Femur (tissue), 1 donor: ENCODE measurements around the gene MYLK2.
A peak's percentile ranks its signal among the peaks of the same experiment; 100 is the strongest.
"Not testable (repeated sequence)": the region's sequence is repeated elsewhere in the genome, so short reads cannot be mapped to it uniquely, and the experiment has no call there.

Source experiments
- DNase-seq: peaks from one replicate; pipeline ENCODE4 v3.0.0-alpha.2; 2017

Gene MYLK2

DNA sequence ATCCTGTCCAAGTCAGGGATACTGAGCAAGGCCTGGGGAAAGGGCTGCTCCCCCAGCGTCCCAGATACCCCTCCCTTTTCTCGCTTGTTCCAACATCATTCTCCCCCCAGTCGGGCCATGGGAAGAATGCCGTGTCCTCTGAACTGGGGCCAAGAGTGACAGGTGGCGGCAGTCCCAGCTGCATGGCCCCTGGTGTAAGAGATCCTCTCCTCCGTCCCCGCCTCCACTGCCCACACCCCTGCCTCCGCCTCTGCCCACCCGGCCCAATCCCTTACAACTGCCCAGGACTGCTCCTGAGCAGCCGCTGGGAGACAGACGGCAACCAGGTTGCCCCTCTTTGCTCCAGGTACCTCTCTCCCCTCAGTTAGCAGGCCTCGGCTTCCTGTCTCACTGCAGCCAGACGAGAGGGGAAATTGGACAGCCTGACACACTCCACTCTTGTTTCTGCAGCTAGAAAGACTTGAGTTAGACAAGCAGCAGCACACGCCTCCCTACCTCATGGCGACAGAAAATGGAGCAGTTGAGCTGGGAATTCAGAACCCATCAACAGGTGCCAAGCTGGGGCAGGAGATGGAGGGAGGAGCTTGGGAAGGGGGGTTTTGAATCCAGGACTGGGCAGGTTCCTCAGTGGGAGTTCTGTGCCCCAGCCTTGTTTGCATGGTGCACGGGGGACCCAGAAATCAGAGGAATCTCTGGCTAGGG, at the start of gene MYLK2:
MYLK2 (plus strand) TSS at position 274 of the 702 bp plus-strand sequence; CDS start at position 499, 225 bp downstream.
- DNase-seq = peak; percentile 86

DNA sequence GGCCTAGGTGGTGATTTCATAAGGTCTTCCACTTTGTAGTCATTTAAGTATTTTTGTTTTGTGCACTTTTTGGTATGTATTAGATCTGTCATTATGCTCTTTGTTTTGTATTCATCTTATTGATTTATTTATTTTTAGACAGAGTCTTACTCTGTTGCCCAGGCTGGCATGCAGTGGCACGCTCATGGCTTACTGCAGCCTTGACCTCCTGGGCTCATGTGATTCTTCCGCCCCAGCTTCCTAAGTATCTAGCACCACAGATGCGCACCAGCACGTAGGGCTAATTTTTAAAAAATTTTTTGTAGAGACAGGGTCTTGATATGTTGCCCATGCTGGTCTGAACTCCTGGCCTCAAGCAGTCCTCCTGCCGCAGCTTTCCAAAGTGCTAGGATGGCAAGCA, 49.5 kb upstream of the MYLK2 start:
- DNase-seq = no peak

DNA sequence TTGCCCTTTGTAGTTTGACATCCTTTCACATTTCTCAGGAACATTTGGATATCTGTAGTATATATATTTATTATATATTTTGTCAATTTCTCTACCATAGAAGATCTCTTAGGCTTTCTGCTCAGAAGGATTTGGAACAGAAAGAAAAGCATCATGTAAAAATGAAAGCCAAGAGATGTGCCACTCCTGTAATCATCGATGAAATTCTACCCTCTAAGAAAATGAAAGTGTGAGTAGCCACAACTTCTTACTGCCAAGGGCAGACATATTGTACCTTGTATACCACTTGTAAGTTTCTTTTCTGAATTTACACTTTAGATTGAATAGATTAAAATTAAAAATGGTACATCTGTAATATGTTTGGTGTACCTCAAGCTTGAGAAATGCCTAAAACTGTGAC, 48.9 kb upstream of the MYLK2 start:
- DNase-seq = no peak

DNA sequence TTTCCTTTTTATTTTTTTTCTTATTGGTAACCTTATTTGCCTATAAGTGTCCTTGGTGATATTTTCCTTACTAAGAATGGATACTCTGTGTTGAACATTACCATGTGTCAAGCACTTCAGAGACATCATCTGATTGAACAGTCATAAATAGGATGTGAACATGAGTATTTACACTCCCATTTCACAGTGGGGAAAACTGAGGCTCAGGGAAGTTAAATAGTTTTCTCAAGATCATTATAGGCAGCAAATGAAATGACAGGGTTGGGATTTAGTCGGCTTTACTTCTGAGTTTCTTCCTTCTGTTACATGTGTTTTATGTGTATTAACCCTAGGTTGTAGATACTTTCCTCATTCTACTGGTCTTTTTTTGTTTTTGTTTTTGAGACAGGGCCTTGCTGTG, 44.7 kb upstream of the MYLK2 start:
- DNase-seq = no peak

DNA sequence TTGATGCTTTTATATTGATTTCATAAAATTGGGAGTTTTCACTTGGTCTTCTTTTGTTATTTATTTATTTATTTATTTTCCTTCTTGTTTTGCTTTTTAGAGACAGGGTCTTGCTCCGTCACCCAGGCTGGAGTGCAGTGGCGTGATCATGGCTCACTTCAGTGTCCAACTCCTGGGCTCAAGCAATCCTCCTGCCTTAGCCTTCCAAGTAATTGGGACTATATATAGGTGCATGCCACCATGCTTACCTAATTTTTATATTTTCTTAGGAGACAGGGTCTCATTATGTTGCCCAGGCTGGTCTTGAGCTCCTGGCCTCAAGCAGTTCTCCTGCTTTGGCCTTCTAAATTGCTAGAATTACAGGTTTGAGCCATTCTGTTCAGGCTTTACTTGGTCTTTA, 38.3 kb upstream of the MYLK2 start:
- DNase-seq = no peak

DNA sequence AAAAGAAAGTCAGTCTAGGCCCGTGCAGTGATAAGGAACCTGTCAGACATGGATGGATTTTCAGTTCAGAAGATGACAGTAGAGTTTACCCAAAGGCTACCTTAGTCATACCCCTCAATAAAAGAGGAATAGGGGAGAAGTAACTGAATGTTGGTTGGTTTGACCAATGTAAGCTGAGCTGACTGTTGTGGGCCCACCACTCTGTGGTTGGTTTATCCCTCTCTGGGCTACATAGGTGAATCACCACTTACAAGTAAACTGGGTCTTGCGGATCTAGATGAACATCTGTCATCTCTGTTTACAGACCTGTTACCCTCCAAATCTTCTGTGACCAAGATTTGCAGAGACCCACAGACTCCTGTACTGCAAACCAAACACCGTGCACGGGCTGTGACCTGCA, 37.2 kb upstream of the MYLK2 start:
- DNase-seq = no peak

DNA sequence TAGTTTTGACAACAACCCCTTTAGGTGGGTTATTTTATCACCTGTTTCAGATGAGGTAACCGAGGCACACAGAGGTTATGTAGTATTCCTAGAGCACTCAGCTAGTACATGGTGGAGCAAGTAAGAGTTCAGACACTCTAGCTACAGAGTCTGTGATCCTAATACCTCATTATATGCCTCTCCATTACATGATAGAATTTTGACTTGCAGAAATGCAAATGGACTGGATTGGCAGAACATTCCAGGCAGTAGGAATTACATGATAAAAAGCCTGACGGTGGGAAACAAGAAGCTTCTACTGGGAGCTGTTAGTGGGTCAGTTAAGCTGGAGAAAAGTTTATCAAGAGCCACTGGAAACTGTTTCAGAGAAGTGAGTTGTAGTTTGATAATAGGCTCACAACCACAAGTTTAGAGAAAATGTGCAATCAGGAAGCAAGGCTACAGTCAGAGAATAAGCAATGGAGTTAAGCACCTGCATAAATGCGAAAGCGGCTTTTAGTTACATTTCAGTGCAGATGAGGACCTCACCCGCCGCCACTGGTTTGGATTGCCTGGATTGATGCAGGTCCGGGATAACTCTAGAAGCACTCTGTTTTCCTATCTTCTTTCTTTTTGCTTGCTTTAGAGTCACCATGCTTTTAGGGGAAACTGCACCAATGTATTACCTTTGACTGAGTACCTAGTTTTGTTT, 34.7 kb upstream of the MYLK2 start:
- DNase-seq = no peak

DNA sequence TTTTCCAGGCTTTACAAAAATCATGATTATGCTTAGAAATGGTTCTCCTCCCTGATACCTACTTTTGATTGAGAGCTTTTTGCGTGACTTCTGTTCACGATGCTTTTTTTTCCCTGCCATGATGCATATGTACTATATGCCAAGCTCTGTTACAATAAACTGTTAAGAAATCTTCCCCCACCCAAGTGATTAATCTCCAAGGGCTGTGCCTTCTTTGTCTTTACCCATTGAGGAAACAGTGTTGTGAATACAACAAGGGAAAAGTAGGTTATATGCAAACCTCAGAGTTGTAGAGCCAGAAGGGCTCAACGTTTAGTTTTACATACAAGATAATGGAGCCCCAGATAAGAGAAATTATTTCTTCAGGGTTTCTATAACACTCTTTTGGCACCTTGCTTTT, 34.1 kb upstream of the MYLK2 start:
- DNase-seq = no peak

DNA sequence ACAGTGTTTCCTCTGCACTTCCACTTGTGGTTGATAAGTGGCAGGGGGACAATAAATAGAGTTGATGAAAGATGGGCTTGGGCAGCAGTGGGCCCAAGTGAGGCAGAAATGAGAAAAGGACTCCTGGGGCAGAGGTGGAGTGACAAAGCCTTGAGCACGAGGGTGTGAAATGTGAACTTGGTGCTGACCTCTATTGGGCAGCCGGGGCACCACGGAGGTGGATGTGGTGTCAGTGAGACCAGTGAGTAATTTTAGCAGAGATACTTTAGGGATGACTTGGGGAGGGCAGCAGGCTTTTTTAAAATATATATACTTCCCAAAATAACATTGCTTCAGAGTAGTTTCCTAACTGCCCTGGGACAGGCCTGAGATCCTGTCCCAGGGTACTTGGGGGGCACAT, 30.6 kb upstream of the MYLK2 start:
- no peak for DNase-seq

DNA sequence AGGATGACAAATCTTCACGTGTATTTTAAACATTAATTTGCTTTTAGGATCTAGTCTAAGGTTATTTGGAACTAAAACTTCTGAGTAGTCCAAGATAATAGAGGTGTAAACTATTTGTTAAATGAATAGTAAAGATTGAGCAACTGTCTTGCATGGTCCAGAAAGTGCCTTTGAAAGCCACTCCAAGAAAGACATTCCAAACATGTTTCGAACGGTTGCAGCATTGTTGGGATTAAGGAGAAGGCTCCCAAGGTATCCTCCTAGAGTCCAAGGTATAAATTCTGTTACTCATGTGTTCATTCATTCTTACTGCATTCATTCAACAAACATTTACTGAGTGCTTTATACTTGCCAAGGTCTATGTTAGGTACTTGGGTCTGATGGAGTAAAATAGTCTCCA, 28.8 kb upstream of the MYLK2 start:
- no peak for DNase-seq

DNA sequence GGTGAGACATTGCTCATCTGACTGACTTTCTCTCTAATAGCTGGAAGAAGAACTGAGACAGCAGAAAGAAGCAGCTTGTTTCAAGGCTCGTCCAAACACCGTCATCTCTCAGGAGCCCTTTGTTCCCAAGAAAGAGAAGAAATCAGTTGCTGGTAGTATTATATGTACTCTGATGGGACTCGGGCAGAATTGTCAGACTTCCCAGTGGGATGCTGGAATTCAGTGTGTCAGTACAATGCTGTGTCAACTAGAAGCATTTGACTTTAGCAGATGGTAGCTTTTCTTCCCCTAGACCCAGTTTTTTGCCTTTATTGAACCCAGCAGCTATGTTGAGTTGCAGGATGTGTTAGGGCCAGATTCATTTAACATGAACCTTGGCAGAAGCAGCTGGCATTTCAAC, 21.8 kb upstream of the MYLK2 start:
- no peak for DNase-seq

DNA sequence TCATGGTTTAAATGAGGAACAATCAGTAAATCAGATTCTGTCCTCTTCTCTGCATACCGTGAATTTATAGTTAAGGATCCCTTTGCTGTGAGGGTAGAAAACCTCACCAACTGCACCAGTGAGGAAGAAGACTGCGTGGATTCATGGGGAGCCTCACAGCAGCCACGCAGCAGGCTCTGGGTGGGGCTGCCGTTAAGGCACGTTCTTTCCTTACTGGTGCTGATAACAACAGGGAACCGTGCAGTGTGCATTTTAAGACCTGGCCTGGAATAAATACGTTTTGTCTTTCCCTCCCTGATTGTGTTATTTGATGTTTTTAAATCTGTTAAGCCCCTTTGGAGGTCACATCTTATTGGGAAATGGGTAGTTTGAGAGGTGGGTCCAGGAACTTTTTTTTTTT, 17.6 kb upstream of the MYLK2 start:
- no peak for DNase-seq

DNA sequence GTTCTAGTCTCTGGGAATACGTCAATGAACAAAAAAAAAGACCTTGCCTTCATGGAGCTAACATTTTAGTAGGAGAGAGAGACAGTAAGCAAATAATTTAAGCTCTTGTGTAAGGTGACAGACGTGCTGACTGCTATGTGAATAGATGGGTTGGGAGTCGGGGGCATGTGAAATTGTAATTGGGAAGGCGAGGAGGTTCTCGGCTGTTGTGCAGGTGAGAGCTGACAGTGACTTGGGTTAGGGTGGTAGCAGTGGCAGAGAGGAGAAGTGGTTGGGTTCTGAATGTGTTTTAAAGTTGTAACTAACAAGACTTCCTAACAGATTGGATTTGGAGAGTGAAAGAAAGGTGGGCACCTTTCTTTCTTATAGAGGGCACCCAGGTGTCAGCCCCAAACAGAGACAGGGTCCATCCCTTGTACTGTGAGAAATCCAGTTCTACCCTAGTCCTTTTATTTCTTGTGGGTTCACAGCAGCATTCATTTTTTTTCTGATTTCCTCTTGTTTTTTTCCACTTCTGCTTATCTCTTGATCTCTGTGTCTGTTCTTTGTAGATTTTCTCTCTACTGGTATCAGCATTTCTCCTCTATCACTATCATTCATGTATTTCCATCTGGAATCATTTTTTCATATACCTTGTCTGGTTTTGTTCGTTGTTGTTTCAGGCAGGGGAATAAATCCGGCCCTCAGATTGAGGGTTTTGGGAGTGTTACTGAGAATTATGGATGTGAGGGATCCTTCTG, 15.4 kb upstream of the MYLK2 start:
- DNase-seq = no peak

DNA sequence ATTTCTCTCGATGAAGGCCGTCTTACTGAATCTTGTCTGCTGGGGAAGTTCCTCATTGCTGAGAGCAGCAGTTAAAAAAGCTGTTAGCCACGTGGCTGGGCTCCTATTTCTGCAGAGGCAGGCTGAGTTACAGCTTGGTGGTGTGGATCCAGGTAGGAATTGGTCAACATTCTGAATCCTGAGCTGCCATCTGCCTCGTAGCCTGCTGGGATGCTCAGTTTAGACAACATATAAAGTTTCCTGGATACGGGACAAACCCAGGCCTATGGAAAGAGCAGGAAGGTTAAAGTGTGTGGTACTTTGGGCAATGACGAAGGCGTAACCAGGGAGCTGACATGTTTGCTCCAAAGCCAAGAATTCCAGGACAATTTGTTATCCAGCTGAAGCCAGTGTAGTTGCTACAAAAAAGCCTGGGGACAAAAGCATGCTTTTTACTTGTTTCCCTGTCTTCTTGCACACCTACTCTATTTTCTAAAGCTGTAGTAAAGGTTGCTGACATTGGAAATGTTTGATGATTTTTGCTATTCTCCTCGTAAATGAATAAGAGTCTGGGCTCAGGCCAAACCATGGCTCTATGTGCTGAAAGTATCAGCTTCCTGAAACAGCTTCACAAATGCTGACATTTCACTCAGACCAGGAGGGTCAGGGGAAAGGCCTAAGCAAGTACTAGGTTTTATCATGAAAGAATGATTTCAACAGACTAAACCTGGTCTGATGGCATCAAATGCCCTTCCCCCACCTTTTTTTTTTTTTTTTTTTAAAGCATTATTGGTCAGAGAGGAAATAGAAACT, 12.4 kb upstream of the MYLK2 start:
- DNase-seq = no peak

DNA sequence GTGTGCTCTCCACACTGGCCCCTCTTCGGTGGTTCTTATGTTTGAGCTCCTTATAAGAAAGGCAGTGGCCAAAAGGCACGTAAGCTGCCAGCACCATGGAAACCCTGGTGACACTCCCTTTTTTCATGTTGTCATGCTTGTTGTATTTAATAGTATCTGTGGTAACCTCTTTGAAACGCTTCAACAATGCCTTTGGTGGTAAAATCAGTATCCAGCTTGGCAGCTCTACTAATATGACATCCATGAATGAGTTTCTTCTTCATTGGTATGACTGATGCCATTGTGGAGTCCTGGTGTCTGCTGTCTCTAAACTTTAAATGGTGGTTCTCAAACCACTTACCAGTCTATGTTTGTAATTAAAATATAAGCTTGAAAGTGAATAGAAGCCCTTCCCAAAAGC, 10.7 kb upstream of the MYLK2 start:
- no peak for DNase-seq

DNA sequence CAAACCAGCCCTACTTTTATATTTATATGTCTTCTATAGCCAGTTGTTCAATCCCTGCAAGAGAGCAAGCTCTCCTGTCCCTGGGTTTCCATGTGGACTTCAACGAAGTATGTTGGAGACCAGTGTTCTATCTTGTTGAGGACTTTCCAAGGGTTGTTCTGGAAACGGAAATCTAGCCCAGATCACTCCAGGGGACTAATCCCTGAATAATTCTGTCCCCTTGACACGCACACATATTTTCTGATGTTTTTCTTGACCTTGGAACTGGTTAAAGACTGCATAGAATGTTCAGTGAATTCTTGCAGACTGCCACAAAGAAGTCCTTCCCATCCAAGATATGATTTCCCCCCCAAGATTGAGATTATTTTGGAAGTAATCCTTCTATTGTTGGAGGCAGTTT, 9.5 kb upstream of the MYLK2 start:
- DNase-seq = no peak

DNA sequence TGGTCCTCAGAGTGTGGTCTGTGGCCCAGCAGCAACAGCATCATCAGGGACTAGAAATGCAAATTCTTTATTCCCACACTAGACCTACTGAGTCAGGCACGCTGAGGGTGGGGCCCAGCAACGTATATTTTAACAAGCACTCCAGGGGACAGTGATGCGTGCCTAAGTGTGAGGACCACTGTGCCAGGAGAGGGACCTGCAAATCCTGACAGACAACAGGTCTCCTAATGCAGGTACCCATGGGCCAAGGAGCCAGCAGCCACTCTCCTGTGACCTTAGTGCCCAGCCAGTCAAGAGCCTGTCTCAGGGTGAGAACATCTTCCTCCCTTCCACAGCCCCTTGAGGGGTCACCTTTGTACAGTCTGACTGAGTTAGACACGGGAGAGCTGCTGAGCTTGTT, 8.0 kb upstream of the MYLK2 start:
- DNase-seq = no peak

DNA sequence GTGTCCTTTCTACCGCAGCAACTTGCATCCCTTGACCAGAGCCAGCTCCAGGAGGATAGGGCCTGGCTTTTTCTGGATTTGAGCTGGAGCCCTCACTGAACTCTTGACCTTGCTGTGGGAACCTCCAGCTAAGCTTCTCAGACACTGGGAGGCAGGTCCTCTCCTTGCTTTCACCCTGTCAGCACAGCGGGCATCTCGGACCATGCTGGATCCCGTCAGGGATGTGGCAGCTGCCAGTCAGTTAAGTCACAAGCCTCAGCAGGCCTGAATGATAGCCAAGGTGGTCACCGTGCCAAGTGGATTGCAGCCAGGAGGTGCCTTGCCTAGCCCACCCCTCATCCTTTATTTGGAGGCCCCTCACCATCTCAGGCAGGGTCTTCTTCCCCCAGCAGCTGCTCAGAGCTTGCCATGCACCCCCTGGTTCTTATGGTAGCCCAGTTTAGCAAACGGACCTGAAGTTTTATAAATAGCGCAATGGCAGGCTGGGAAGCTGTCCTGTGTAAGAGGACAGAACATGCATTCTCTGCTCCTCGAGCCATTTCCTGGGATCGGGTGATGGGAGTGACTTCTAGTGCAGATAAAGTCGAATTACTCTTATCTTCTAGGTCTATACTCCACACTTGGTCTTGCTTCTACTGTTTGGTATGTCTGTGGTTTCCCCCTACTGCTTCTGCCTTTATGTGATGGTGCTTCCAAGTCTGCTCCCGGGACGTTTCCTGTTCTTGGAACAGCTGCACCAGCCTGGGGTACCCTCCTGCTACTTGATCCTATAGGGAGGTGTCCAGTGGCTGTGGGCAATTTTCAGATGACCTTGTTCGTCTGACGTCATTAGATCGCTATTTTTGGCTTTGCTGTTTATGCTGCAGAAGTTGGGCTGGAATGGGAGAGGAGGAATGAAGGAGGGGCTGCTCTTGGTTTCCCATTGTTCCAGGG, 7.1 kb upstream of the MYLK2 start:
- peak; percentile 71 for DNase-seq

DNA sequence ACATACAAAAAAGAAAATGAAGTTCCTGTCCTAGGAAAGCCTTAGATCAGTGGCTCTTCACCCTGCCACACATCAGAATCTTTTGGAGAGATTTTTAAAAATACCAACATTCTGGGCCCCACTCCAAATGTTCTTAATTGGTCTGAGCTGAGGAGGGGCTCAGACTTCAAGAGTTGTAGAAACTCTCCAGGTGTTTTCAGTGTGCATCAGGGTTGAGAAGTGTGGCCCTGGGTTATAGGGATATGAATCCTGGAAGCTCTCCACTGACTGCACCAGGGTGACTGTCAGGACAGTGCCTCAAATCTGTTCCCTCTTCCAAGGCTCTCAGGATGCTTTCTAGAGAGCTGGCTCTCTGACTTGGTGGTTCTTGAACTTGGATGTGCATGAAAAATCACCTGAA, 5.5 kb upstream of the MYLK2 start:
- DNase-seq = no peak

DNA sequence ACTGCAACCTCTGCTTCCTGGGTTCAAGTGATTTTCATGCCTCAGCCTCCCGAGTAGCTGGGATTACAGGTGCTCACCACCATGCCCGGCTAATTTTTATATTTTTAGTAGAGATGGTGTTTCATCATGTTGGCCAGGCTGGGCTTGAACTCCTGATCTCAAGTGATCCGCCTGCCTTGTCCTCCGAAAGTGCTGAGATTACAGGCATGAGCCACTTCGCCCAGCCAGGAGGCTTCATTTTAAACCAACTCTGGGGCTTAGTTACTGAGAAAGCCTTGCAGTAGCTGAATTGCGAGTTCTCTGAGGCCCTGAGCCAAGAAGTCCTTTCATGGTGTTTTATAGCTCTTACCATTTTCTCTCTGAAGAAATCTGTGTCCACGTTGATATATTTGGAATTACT, 5.0 kb upstream of the MYLK2 start:
- not testable (repeated sequence) for DNase-seq

DNA sequence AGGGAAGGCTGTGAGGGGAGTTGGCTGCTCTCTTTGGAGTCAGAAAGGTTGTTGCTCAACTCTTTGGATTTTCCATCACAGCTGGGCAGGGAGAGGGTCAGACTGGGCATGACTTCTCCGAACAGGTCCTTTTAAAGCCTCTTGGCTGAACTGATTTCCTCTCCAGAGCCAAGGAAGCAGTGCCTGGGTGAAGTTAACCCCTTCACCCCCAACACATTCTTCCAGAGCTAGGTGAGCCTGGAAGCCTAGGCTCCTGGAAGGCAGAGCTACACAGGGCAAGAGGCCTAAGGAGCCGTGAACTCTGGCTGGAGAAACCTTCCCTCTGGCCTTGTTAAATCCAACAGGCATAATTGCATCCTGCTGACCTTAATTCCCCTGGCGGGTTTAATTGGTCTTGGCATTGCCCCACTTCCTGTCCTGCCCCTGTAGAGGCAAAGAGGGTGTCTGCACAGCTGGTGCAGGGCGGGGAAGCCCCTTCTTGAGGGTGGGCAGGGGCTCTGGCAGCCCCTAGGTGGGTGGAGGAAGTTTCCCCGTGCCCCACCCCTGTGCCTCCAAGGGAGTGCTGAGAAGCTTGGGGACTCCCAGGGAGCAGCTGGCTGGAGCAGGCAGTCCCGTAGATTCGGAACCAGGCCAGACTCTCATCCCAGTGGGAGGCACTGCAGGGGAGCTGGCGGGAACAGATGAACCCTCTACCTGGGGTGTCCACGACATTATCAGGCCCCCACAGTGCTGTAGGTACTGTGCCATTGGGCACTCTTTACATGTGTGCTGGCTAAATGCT, 3.6 kb upstream of the MYLK2 start:
- peak; percentile 44 for DNase-seq
